Measurements from ENCODE around the gene SLC5A9. TPM values are rescaled to one million over a fixed set of nuclear protein-coding genes. Genes with fewer than 3 reads are reported as not detected.
A peak's percentile ranks its signal among the peaks of the same experiment; 100 is the strongest.

SLC5A9 gene
- total RNA-seq, 2 donors from 2014 or later = not detected

DNA sequence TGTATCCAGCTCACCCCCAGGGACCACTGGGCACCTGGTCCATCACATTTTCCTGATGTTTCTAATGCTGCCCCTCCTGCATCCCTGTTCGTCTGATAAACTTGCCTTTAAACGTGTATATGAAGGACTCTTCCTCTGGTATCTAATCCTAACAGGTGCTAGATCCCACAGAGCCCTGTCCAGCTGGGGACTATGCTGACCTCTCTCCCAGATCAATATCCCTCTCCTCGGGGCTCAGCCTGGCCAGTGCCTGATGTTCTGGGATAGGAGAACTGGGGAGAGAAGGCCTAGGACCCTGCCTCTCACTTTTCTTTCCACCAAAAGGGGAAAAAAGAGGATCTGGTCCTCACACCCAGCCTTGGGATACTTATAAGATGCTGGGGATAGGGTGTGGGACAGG lies 1.4 kb upstream of the SLC5A9 start:
- ATAC-seq (replicated peaks) = no peak
- Mint-ChIP-seq H3K27ac (no peak overlapping the region), H3K9me3 (no peaks in the 10 kb centered on the region), H3K4me3 (no peak overlapping the region), H3K27me3 (peaks cover 4% of the 10 kb centered on the region), H3K36me3 (ENCODE audit: low read depth) (no peaks in the 10 kb centered on the region), H3K4me1 (no peaks in the 10 kb centered on the region)

DNA sequence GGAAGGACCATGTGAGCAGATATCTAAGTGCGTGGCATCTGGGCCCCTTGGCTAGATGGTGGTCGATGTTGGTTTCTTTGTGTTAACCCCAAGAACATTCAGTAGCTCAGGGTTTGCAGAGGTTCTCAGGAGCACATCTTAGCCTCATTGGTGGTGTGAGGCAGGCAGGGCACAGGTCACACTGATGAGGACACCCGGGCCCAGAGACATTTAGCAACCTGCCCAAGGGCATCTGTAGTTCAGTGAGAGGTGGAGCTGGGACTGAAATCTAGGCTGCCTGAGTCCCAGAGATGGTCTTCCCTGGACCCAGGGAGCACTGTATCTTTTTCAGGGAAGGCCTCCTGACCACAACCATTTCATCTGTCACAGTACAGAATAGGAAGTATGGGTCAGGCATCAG lies 859 bp upstream of the SLC5A9 start:
- Mint-ChIP-seq H3K4me1 (no peaks in the 10 kb centered on the region), H3K9me3 (no peaks in the 10 kb centered on the region), H3K4me3 (no peak overlapping the region), H3K27me3 (peaks cover 4% of the 10 kb centered on the region), H3K36me3 (ENCODE audit: low read depth) (no peaks in the 10 kb centered on the region), H3K27ac (no peak overlapping the region)
- no peak for ATAC-seq (replicated peaks)

DNA sequence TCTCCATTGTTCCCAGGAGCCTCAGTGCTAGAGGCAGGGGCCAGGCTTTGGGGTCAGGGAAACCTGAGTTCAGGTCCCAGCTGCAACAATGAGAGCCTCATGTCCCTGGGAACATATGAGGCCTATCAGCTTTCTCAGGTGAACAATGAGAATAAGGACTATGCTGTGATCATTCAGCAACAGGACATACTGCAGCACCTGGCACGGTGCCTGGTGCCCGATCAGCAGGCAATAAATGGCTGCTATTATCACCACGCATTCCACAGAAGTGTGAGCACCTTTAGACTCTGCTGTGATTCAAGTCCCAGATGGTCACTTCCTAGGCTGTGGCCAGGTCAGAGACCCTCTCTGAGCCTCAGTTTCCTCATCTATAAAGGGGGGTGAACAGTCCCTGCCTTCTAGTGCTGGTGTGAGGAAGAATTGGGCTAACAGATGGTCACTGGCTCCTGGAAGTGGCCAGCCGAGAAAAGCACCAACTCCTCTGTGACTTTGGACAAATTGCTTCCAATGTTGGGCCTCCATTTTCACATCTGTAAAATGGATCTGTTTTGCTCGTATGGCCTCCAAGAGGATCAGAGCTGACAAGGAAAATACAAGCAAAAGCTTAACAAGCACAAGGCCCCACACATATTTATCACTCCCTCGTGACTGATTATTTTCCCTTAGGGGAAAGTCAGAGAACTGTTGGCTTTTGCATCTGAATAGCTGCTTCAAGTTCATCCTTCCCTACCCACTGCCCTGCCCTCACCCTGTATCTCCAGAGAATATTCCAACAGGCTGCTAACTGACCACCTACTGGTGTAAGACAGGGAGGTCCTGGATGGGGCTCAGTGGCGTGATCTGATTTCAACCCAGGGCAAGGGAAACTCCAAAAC lies 1.1 kb downstream of the SLC5A9 start:
- peaks cover 4% of the 10 kb centered on the region for H3K27me3 Mint-ChIP-seq
- no peaks in the 10 kb centered on the region for H3K4me1 Mint-ChIP-seq
- no peak overlapping the region for H3K4me3 Mint-ChIP-seq
- no peaks in the 10 kb centered on the region for H3K36me3 Mint-ChIP-seq (ENCODE audit: low read depth)
- no peak for ATAC-seq (replicated peaks)
- no peak overlapping the region for H3K27ac Mint-ChIP-seq
- no peaks in the 10 kb centered on the region for H3K9me3 Mint-ChIP-seq

DNA sequence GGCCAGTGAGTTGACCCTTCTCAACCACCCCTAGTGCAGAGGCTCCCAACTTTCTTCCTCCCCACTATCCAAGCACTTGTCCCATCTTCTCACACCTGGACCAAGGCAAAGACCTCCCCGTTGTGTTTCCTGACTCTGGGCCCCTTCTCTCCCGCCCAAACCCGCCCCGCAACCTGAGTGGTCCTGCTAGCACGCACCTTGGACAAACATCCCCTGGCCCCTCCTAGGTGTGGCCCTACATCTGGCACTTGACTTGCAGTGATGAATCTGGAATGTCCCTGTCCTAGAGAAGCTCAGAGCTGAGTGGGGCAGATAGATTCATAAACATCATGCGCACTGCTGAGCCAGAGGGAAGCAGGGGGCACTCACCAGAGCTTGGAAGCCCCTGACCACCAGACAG lies 2.3 kb downstream of the SLC5A9 start:
- Mint-ChIP-seq H3K9me3 (no peaks in the 10 kb centered on the region), H3K36me3 (ENCODE audit: low read depth) (no peaks in the 10 kb centered on the region), H3K27ac (no peak overlapping the region), H3K27me3 (peaks cover 4% of the 10 kb centered on the region), H3K4me3 (no peak overlapping the region), H3K4me1 (no peaks in the 10 kb centered on the region)
- no peak for ATAC-seq (replicated peaks)

DNA sequence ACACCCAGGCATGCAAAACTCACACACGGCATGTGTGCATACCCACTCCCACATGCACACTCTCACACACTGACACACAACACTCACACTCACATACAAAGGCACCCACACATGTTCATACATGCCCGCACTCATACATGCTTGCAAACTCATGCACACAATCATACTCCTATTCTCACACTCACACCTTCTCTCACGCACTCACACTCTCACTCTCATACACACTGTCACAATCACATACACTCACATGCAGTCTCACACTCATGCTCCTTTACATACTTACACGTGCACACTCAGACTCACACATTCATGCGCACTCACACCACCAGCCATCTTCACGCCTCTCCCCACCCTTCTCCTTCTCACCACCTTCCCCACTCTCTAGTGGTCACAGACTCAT lies 3.1 kb downstream of the SLC5A9 start:
- Mint-ChIP-seq H3K36me3 (ENCODE audit: low read depth) (no peaks in the 10 kb centered on the region), H3K9me3 (no peaks in the 10 kb centered on the region), H3K4me3 (no peak overlapping the region), H3K27ac (no peak overlapping the region), H3K4me1 (no peaks in the 10 kb centered on the region), H3K27me3 (peaks cover 9% of the 10 kb centered on the region)
- ATAC-seq (replicated peaks) = no peak

DNA sequence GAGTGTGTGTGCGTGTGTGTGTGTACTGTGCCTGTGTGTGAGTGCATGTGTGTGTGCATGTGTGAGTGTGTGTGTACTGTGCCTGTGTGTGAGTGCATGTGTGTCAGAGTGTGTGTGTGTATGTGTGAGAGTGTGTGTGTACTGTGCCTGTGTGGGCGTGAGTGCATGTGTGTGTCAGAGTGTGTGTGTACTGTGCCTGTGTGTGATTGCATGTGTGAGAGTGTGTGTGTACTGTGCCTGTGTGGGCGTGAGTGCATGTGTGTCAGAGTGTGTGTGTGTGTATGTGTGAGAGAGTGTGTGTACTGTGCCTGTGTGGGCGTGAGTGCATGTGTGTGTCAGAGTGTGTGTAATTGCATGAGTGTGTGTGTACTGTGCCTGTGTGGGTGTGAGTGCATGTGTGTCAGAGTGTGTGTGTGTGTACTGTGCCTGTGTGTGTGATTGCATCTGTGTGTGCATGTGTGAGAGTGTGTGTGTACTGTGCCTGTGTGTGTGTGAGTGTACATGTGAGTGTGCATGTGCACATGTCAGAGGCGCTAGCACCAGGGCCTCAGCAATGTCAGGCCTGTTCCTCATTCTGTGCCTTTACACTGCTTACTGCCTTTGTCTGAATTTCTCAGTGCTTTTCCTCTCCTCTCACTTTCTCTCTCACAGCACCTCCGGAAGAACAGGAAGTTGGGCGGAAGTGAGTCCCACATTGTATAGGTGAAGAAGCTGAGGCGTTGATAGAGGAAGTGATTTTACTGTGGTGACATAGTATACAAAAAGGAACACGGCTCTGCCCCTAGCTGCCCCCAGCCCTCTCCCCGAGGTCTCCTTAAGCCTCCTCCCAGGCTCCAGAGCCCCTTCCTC lies 4.9 kb downstream of the SLC5A9 start:
- peaks cover 9% of the 10 kb centered on the region for H3K27me3 Mint-ChIP-seq
- H3K4me3 Mint-ChIP-seq = no peak overlapping the region
- H3K36me3 Mint-ChIP-seq (ENCODE audit: low read depth) = no peaks in the 10 kb centered on the region
- H3K4me1 Mint-ChIP-seq = no peaks in the 10 kb centered on the region
- H3K9me3 Mint-ChIP-seq = no peaks in the 10 kb centered on the region
- no peak overlapping the region for H3K27ac Mint-ChIP-seq
- ATAC-seq (replicated peaks) = peak; percentile 28

DNA sequence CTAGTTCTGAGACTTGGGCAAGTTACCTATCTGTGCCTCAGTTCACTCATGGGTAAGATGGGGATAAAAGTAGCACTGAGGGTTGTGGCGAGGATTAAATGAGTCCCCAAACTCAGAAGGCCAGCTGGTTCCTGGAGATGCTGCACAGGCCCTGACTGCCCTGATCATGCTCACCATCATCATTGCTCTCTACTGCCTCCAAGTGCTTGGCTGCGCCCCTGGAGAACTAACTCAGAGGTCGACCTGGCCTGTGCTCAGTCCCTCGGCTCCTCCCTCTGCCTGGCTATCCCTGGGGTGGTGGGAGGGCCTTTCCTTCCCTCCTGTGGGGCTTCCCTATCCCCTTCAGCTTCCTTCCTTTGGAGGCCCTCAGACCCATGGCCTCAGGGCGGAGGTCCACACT lies 5.6 kb downstream of the SLC5A9 start:
- H3K36me3 Mint-ChIP-seq (ENCODE audit: low read depth) = no peaks in the 10 kb centered on the region
- no peak overlapping the region for H3K4me3 Mint-ChIP-seq
- H3K4me1 Mint-ChIP-seq = no peaks in the 10 kb centered on the region
- H3K27me3 Mint-ChIP-seq = peaks cover 7% of the 10 kb centered on the region
- ATAC-seq (replicated peaks) = no peak
- H3K27ac Mint-ChIP-seq = no peak overlapping the region
- no peaks in the 10 kb centered on the region for H3K9me3 Mint-ChIP-seq

DNA sequence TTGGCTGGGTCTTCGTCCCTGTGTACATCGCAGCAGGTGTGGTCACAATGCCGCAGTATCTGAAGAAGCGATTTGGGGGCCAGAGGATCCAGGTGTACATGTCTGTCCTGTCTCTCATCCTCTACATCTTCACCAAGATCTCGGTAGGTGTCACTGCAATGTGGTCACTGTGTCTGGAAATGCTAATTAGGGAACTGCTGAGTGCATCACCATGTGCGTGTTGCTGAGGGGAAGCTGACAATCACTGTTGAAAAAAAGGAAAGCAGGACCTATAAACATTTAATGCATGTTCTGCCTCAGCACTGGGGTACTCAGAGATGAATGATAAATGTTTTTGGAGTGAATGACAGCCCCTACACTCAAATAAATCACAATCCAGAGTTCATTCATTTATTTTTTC lies 6.8 kb downstream of the SLC5A9 start:
- no peak overlapping the region for H3K27ac Mint-ChIP-seq
- ATAC-seq (replicated peaks) = no peak
- no peaks in the 10 kb centered on the region for H3K36me3 Mint-ChIP-seq (ENCODE audit: low read depth)
- H3K27me3 Mint-ChIP-seq = peaks cover 7% of the 10 kb centered on the region
- H3K4me3 Mint-ChIP-seq = no peak overlapping the region
- H3K4me1 Mint-ChIP-seq = no peaks in the 10 kb centered on the region
- no peaks in the 10 kb centered on the region for H3K9me3 Mint-ChIP-seq

DNA sequence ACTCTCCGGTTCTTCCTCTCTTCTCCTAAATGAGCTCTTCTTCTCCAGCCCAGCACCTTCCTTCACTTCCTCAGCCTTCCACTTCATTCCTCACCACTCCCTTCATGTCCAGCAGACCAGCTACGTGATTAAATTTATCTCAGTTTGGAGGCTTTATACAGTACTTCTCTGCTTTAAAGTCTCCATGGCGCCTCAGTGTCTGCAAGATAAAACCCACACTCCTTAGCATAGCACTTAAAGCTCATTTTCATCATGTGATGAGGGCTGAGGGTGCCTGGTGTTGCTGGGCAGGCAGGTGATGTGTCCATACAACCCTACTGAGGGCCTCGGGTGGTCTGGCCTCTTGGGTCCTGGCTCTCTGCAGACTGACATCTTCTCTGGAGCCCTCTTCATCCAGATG lies 7.7 kb downstream of the SLC5A9 start:
- no peaks in the 10 kb centered on the region for H3K9me3 Mint-ChIP-seq
- no peaks in the 10 kb centered on the region for H3K4me1 Mint-ChIP-seq
- no peaks in the 10 kb centered on the region for H3K36me3 Mint-ChIP-seq (ENCODE audit: low read depth)
- no peak overlapping the region for H3K27ac Mint-ChIP-seq
- no peak for ATAC-seq (replicated peaks)
- no peak overlapping the region for H3K4me3 Mint-ChIP-seq
- peaks cover 7% of the 10 kb centered on the region for H3K27me3 Mint-ChIP-seq

DNA sequence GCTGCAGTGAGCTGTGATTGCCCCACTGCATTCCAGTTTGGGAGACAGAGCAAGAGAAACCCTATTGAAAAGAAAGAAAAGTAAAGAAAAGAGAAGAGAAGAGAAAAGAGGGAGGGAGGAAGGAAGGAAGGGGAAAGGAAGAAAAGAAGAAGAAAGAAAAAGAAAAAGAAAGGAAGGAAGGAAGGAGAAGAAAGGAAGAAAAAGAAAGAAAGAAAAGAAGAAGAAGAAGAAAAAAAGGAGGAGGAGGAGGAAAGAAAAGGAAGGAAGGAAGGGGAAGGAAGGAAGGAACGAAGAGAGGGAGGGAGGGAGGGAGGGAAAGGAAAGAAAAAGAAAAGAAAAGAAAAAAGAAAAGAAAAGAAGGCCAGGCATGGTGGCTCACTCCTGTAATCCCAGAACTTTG lies 10.2 kb downstream of the SLC5A9 start:
- H3K27ac Mint-ChIP-seq = no peak overlapping the region
- peaks cover 7% of the 10 kb centered on the region for H3K27me3 Mint-ChIP-seq
- no peak for ATAC-seq (replicated peaks)
- no peaks in the 10 kb centered on the region for H3K9me3 Mint-ChIP-seq
- no peaks in the 10 kb centered on the region for H3K4me1 Mint-ChIP-seq
- no peak overlapping the region for H3K4me3 Mint-ChIP-seq
- no peaks in the 10 kb centered on the region for H3K36me3 Mint-ChIP-seq (ENCODE audit: low read depth)

DNA sequence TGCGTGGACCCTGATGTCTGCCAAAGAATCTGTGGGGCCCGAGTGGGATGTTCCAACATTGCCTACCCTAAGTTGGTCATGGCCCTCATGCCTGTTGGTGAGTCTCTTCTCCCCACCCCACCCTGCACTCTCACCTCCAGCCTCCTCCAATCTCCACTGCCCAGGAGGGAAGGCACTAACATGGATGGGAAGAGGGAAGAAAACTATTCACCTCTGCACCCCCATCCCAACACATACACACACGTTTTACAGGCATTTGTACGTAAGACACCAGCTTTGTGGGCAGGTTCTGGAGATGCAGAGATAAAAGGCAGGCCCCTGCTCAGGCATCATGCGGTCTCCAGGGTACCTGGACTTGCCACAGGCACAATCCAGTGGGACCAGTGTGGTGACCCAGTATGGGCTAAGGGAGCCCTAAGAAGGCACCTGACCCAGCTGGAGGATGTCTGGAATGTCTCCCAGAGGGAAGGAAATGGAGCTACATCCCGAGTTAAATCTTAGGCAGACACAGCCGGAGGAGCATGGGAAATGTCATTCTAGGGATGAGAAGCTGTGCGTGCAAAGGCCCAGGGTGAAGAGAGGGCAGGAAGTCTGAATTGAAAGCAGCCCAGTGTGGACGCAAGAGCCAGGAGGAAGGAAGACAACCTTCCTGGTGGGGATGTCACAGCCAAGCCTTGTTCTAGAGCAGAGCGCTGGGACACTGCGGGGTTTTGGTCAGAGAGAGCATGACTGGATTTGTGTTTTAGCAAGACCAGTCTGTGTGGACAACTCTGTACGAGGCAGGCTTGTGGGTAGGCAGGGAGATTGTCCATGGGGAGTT lies 11.4 kb downstream of the SLC5A9 start:
- no peaks in the 10 kb centered on the region for H3K9me3 Mint-ChIP-seq
- H3K27ac Mint-ChIP-seq = no peak overlapping the region
- peaks cover 7% of the 10 kb centered on the region for H3K27me3 Mint-ChIP-seq
- ATAC-seq (replicated peaks) = no peak
- H3K4me3 Mint-ChIP-seq = no peak overlapping the region
- no peaks in the 10 kb centered on the region for H3K36me3 Mint-ChIP-seq (ENCODE audit: low read depth)
- no peaks in the 10 kb centered on the region for H3K4me1 Mint-ChIP-seq

DNA sequence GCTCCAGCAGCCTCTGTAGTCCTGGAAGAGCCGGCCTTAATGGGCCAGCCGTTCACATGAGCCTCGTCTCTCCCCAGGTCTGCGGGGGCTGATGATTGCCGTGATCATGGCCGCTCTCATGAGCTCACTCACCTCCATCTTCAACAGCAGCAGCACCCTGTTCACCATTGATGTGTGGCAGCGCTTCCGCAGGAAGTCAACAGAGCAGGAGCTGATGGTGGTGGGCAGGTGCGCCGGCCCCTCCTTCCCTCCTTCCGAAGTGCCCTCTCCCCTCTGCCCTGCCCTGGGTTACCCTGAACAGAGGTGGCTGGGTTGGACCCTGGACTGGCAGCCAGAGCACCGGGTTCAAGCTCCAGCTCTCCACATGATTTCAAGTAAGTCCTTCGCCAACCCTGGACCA lies 13.1 kb downstream of the SLC5A9 start:
- Mint-ChIP-seq H3K4me1 (no peaks in the 10 kb centered on the region), H3K4me3 (no peak overlapping the region), H3K27ac (no peak overlapping the region), H3K9me3 (no peaks in the 10 kb centered on the region), H3K27me3 (peaks cover 2% of the 10 kb centered on the region), H3K36me3 (ENCODE audit: low read depth) (no peaks in the 10 kb centered on the region)
- ATAC-seq (replicated peaks) = no peak

DNA sequence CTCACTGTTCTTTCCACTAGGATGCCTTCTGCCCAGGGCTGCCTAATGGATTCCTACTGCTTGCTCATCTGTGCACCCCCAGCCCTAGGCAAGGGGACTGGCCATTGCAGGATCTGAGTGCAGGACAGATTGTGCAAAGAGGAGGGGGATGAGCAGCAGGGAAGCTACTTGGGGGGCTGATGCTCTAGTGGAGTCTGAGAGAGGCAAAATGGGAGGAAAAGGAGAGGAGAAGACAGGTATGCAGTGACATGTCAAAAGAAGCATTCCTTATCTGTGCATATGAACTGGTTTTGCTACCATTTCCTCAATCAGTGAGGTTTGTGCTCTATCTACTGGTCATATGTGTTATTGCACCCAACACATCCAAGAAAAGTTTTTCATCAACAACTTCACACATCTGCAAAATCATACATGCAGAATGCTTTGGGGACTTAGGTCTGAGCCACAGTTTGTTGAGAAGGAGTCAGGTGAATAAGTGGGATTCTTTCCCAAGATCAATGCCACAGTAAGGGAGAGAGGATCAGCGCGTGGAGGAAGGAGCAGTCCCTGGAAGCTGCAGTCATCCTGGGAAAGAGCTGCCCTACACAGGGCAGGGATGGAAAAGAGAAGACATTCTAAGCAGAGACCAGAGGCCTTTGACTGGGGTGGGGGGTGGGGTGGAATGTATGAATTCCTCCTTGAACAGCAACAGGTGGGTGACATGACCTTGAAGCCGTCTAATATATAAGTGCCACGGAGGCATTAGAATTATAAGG lies 14.4 kb downstream of the SLC5A9 start:
- no peak for ATAC-seq (replicated peaks)
- Mint-ChIP-seq H3K27me3 (peaks cover 3% of the 10 kb centered on the region), H3K4me3 (no peak overlapping the region), H3K27ac (no peak overlapping the region), H3K9me3 (no peaks in the 10 kb centered on the region), H3K4me1 (no peaks in the 10 kb centered on the region), H3K36me3 (ENCODE audit: low read depth) (no peaks in the 10 kb centered on the region)

Measured in activated T-helper 17 cell treated with anti-CD3 and anti-CD28 coated beads, Interleukin-2, amount 50 U/mL, for 72 hours (primary cell).